ENCODE data around the gene CACNG7.
"Not testable (repeated sequence)": the region's sequence is repeated elsewhere in the genome, so short reads cannot be mapped to it uniquely, and the experiment has no call there.

The CACNG7 gene

GRCh38 chr19:53906211-53907192, 2.6 kb upstream of the CACNG7 start:
- DNase-seq, result peak; percentile 62 to 70

- no peak for DNase-seq
These were observed 1.9 kb upstream of the CACNG7 start for GRCh38 chr19:53907193-53907581.

GRCh38 chr19:53907690-53908089, 1.4 kb upstream of the CACNG7 start:
- no peak for DNase-seq

GRCh38 chr19:53908106-53908934, 758 bp upstream of the CACNG7 start:
- DNase-seq, result peak; percentile 44 to 49

GRCh38 chr19:53909471-53910169, 542 bp downstream of the CACNG7 start:
- DNase-seq, result no peak

GRCh38 chr19:53910170-53910518, 1.1 kb downstream of the CACNG7 start:
- DNase-seq, result no peak

GRCh38 chr19:53912653-53913052, 3.6 kb downstream of the CACNG7 start:
- no peak for DNase-seq

GRCh38 chr19:53915000-53915399, 5.9 kb downstream of the CACNG7 start:
- DNase-seq, result no peak

- DNase-seq, result no peak
These were observed 6.9 kb downstream of the CACNG7 start for GRCh38 chr19:53916004-53916403.

GRCh38 chr19:53917356-53917755, 8.3 kb downstream of the CACNG7 start:
- DNase-seq, result no peak

- DNase-seq, result no peak
These were observed 18.7 kb downstream of the CACNG7 start for GRCh38 chr19:53927739-53928138.

GRCh38 chr19:53936029-53936428, 27.0 kb downstream of the CACNG7 start:
- no peak for DNase-seq

- DNase-seq, result no peak
These were observed 33.1 kb downstream of the CACNG7 start for GRCh38 chr19:53942001-53942786.

GRCh38 chr19:53944416-53944815, 35.3 kb downstream of the CACNG7 start:
- no peak for DNase-seq

GRCh38 chr19:53944933-53945332, 35.9 kb downstream of the CACNG7 start:
- DNase-seq, result no peak

- no peak for DNase-seq
These were observed 36.4 kb downstream of the CACNG7 start for GRCh38 chr19:53945441-53945840.

GRCh38 chr19:53945998-53946397, 36.9 kb downstream of the CACNG7 start:
- no peak for DNase-seq

- DNase-seq, result no peak
These were observed 38.5 kb downstream of the CACNG7 start for GRCh38 chr19:53947624-53948023.

- not testable (repeated sequence) for DNase-seq
These were observed 39.5 kb downstream of the CACNG7 start for GRCh38 chr19:53948611-53949010.

- no peak for DNase-seq
These were observed 42.4 kb downstream of the CACNG7 start for GRCh38 chr19:53951436-53951835.

- DNase-seq, result no peak
These were observed 42.9 kb downstream of the CACNG7 start for GRCh38 chr19:53951947-53952346.

GRCh38 chr19:53953383-53953782, 44.3 kb downstream of the CACNG7 start:
- no peak for DNase-seq

All from CD4-positive, alpha-beta T cell treated with Interferon alpha-2 for 1 hour (primary cell).